GM12878 (cell line): ENCODE data around the gene AKAP11. TPM values are rescaled to one million over a fixed set of nuclear protein-coding genes. Genes with fewer than 3 reads are reported as not detected.
A peak's percentile ranks its signal among the peaks of the same experiment; 100 is the strongest.

ENCODE experiments used
- CHD2 ChIP-seq: IDR thresholded peaks from 2 replicates; pipeline ENCODE4 v1.6.1; 2011; ENCODE audit warnings: low read depth, low read length, improper control_type of control experiment, borderline replicate concordance
- CREB1 ChIP-seq: IDR thresholded peaks from 2 replicates; pipeline ENCODE4 v1.6.1; 2012; ENCODE audit warnings: low read depth, mild to moderate bottlenecking, inconsistent platforms
- EED ChIP-seq: sonication (generic); IDR thresholded peaks from 2 replicates; pipeline ENCODE4 v1.6.1; 2016; ENCODE audit warnings: antibody characterized with exemption, low read depth
- FOS ChIP-seq: IDR thresholded peaks from 3 replicates; pipeline ENCODE4 v1.6.1; 2011; ENCODE audit warnings: borderline replicate concordance; ENCODE audit not compliant: insufficient read length; ENCODE audit errors: extremely low read depth
- FOXK2 ChIP-seq: fragments of 450-650 bp; IDR thresholded peaks from 2 replicates; pipeline ENCODE4 v1.6.1; 2017; ENCODE audit warnings: mild to moderate bottlenecking, moderate library complexity
- GATAD2B ChIP-seq: fragments of 450-650 bp; conservative IDR thresholded peaks from 2 replicates; pipeline ENCODE4 v1.6.1; 2017; ENCODE audit warnings: low read depth, mild to moderate bottlenecking, moderate library complexity
- MEF2A ChIP-seq: IDR thresholded peaks from 2 replicates; pipeline ENCODE4 v1.6.1; 2011; ENCODE audit warnings: low read depth, mild to moderate bottlenecking, low read length, moderate library complexity; ENCODE audit not compliant: insufficient read depth
- MYB ChIP-seq: fragments of 150-350 bp; IDR thresholded peaks from 2 replicates; pipeline ENCODE4 v1.6.1; 2014; ENCODE audit warnings: mild to moderate bottlenecking, low read depth, low read length, borderline replicate concordance
- NFYA ChIP-seq: IDR thresholded peaks from 2 replicates; pipeline ENCODE4 v1.6.1; 2011; ENCODE audit warnings: low read depth, mild to moderate bottlenecking, low read length, improper control_type of control experiment, borderline replicate concordance
- RB1 ChIP-seq: fragments of 450-650 bp; formaldehyde crosslinking; IDR thresholded peaks from 2 replicates; pipeline ENCODE4 v1.6.1; 2017; ENCODE audit warnings: mild to moderate bottlenecking, borderline replicate concordance
- RCOR1 ChIP-seq: conservative IDR thresholded peaks from 2 replicates; pipeline ENCODE4 v1.6.1; 2012; ENCODE audit warnings: low read depth, low read length, improper control_type of control experiment
- RFX5 ChIP-seq: IDR thresholded peaks from 2 replicates; pipeline ENCODE4 v1.6.1; 2011; ENCODE audit warnings: low read depth, low read length, improper control_type of control experiment
- SUZ12 ChIP-seq: fragments of 200-600 bp; sonication (generic); IDR thresholded peaks from one replicate; pipeline ENCODE4 v1.6.1; 2018; ENCODE audit warnings: antibody characterized with exemption, mild to moderate bottlenecking; ENCODE audit not compliant: unreplicated experiment
- TARDBP ChIP-seq: IDR thresholded peaks from 2 replicates; pipeline ENCODE4 v1.6.1; 2016; ENCODE audit warnings: borderline replicate concordance
- TCF12 ChIP-seq: IDR thresholded peaks from 2 replicates; pipeline ENCODE4 v1.6.1; 2011; ENCODE audit warnings: low read depth, mild to moderate bottlenecking, low read length
- polyA plus RNA-seq, 11 experiments: library from polyadenylated mRNA; depleted of rRNA in 4 of 11; unstranded in 6 of 11; stranded (reverse) in 5 of 11; fragments of >200 nt; fragmentation: Nextera tagmentation in 4 of 11; fragmentation: Illumina TruSeq in 1 of 11; extraction: Ambion mirVana in 4 of 11; extraction: Trizol in 1 of 11; gene quantifications; 1 replicate in 1 of 11; 2 replicates in 10 of 11; pipeline versions ENCODE4 v1.2.1 to v1.2.3, GENCODE V29; 2011 to 2016; ENCODE audit warnings: inconsistent platforms in 2 of 11, missing spikeins in 2 of 11, low read depth in 1 of 11
- total RNA-seq, 4 experiments: library from RNA; depleted of rRNA in 3 of 4; stranded (reverse); fragments of >200 nt in 3 of 4; fragmentation: Illumina TruSeq in 1 of 4; extraction: Trizol in 1 of 4; gene quantifications; 2 replicates each; pipeline versions ENCODE4 v1.2.1 to v1.2.3, GENCODE V29; 2013 to 2021
- TF ChIP-seq, protein P1 (sequence below): IDR thresholded peaks from 2 replicates; pipeline ENCODE4 v1.6.1; 2011; ENCODE audit warnings: borderline replicate concordance, low read depth, mild to moderate bottlenecking, moderate library complexity, mixed read lengths, low read length; ENCODE audit not compliant: insufficient read depth; ENCODE audit errors: extremely low read length
- TF ChIP-seq, protein P2 (sequence below): fragments of 450-650 bp; IDR thresholded peaks from 2 replicates; pipeline ENCODE4 v1.6.1; 2016; ENCODE audit warnings: mild to moderate bottlenecking
- TF ChIP-seq, protein P3 (sequence below): IDR thresholded peaks from 2 replicates; pipeline ENCODE4 v1.6.1; 2012; ENCODE audit warnings: low read depth, low read length, improper control_type of control experiment
- TF ChIP-seq, protein P4 (sequence below): fragments of 450-650 bp; formaldehyde crosslinking; IDR thresholded peaks from 2 replicates; pipeline ENCODE4 v1.5.0; 2022; ENCODE audit warnings: mild to moderate bottlenecking, missing genetic modification characterization
- TF ChIP-seq, protein P5 (sequence below): fragments of 450-650 bp; IDR thresholded peaks from 2 replicates; pipeline ENCODE4 v1.6.1; 2016; ENCODE audit warnings: mild to moderate bottlenecking

Gene AKAP11
- total and polyA plus RNA-seq, 10 of the 15 experiments (the other 5 are each of a cell fraction or from before 2014, with no cell fraction given), result 4.8 to 36.8 (median 17.9) TPM

DNA sequence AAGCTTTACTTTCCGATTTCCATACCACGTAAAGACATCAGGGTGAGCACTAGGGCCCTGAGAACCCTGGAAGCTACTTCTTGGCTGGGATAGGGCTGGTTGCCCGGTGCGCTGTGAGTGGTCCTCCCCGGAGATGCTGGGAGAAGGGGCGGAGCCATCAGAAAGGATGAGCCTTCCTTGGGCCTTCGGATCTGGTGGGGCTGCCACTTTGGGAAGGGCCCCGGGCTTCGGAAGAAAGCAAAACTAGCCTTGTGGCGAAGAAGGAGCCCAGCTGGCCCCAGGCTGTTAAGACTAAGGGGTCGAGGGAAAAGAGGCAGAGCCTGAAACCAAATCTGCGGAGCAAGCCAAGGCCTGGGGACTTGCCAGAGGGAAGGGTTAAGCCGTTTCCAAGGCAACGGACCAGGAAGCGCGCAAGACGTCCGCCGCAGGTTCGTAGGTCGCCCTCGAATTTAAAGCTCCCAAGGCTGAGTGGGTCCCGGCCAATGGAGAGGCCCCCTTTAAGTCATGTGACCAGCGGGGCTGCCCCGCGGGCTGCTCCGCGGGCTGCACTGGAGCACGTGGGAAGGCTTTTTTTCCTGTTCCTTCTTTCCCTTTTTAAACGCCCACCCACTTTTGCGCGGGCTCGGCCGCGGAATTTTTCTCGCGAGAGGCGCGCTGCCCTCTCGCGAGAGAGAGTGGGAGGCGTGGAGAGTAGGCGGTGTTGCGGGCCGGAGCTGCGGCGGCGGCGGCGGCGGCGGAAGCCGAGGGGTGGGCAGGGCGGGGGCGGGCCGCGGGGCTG, 426 bp upstream of the AKAP11 start (continued):
- no peak for TF ChIP-seq SUZ12
- TF ChIP-seq FOS, result no peak
- TF ChIP-seq CHD2, result peak; percentile 99
- peak; percentile 80 for TF ChIP-seq EED
- TF ChIP-seq NFYA, result no peak; the same call in 1 of the 2 replicates
- TF ChIP-seq, protein P1, sequence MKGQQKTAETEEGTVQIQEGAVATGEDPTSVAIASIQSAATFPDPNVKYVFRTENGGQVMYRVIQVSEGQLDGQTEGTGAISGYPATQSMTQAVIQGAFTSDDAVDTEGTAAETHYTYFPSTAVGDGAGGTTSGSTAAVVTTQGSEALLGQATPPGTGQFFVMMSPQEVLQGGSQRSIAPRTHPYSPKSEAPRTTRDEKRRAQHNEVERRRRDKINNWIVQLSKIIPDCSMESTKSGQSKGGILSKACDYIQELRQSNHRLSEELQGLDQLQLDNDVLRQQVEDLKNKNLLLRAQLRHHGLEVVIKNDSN, result peak; percentile 84
- peak; percentile 54; the same call in 1 of the 2 replicates for TF ChIP-seq CREB1
- TF ChIP-seq TARDBP, result no peak; the same call in 1 of the 2 replicates
- TF ChIP-seq, protein P2, sequence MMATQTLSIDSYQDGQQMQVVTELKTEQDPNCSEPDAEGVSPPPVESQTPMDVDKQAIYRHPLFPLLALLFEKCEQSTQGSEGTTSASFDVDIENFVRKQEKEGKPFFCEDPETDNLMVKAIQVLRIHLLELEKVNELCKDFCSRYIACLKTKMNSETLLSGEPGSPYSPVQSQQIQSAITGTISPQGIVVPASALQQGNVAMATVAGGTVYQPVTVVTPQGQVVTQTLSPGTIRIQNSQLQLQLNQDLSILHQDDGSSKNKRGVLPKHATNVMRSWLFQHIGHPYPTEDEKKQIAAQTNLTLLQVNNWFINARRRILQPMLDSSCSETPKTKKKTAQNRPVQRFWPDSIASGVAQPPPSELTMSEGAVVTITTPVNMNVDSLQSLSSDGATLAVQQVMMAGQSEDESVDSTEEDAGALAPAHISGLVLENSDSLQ, result no peak
- TF ChIP-seq RCOR1, result peak; percentile 99
- TF ChIP-seq FOXK2, result no peak
- TF ChIP-seq, protein P3, sequence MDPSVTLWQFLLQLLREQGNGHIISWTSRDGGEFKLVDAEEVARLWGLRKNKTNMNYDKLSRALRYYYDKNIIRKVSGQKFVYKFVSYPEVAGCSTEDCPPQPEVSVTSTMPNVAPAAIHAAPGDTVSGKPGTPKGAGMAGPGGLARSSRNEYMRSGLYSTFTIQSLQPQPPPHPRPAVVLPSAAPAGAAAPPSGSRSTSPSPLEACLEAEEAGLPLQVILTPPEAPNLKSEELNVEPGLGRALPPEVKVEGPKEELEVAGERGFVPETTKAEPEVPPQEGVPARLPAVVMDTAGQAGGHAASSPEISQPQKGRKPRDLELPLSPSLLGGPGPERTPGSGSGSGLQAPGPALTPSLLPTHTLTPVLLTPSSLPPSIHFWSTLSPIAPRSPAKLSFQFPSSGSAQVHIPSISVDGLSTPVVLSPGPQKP, result no peak
- peak; percentile 60 for TF ChIP-seq TCF12
- no peak for TF ChIP-seq GATAD2B
- TF ChIP-seq, protein P4, sequence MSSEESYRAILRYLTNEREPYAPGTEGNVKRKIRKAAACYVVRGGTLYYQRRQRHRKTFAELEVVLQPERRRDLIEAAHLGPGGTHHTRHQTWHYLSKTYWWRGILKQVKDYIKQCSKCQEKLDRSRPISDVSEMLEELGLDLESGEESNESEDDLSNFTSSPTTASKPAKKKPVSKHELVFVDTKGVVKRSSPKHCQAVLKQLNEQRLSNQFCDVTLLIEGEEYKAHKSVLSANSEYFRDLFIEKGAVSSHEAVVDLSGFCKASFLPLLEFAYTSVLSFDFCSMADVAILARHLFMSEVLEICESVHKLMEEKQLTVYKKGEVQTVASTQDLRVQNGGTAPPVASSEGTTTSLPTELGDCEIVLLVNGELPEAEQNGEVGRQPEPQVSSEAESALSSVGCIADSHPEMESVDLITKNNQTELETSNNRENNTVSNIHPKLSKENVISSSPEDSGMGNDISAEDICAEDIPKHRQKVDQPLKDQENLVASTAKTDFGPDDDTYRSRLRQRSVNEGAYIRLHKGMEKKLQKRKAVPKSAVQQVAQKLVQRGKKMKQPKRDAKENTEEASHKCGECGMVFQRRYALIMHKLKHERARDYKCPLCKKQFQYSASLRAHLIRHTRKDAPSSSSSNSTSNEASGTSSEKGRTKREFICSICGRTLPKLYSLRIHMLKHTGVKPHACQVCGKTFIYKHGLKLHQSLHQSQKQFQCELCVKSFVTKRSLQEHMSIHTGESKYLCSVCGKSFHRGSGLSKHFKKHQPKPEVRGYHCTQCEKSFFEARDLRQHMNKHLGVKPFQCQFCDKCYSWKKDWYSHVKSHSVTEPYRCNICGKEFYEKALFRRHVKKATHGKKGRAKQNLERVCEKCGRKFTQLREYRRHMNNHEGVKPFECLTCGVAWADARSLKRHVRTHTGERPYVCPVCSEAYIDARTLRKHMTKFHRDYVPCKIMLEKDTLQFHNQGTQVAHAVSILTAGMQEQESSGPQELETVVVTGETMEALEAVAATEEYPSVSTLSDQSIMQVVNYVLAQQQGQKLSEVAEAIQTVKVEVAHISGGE (CRISPR knock-in tag), result no peak
- TF ChIP-seq, protein P5, sequence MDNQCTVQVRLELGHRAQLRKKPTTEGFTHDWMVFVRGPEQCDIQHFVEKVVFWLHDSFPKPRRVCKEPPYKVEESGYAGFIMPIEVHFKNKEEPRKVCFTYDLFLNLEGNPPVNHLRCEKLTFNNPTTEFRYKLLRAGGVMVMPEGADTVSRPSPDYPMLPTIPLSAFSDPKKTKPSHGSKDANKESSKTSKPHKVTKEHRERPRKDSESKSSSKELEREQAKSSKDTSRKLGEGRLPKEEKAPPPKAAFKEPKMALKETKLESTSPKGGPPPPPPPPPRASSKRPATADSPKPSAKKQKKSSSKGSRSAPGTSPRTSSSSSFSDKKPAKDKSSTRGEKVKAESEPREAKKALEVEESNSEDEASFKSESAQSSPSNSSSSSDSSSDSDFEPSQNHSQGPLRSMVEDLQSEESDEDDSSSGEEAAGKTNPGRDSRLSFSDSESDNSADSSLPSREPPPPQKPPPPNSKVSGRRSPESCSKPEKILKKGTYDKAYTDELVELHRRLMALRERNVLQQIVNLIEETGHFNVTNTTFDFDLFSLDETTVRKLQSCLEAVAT, result peak; percentile 66; the same call in 1 of the 2 replicates
- TF ChIP-seq MEF2A, result 0 out of 2 replicates have a peak, but pooled peaks have one; percentile 54
- TF ChIP-seq MYB, result 0 out of 2 replicates have a peak, but pooled peaks have one; percentile 31
- TF ChIP-seq RFX5, result 0 out of 2 replicates have a peak, but pooled peaks have one; percentile 22
- no peak; the same call in 1 of the 2 replicates for TF ChIP-seq RB1
